NB4 (cell line): ENCODE results near the gene GRIN3B.

Experiments
- MAX ChIP-seq: IDR thresholded peaks from 2 replicates; pipeline ENCODE4 v1.6.1; 2011; ENCODE audit warnings: low read depth, low read length
- POLR2A ChIP-seq: IDR thresholded peaks from 2 replicates; pipeline ENCODE4 v1.6.1; 2011; ENCODE audit warnings: mild to moderate bottlenecking; ENCODE audit not compliant: insufficient read length; ENCODE audit errors: extremely low read depth
- TF ChIP-seq, protein P1 (sequence below): IDR thresholded peaks from one replicate; pipeline ENCODE4 v1.5.1; 2012; ENCODE audit warnings: low read depth, low read length

GRCh38 chr19:971795-972194, 28.4 kb upstream of the GRIN3B start:
- TF ChIP-seq, protein P1, sequence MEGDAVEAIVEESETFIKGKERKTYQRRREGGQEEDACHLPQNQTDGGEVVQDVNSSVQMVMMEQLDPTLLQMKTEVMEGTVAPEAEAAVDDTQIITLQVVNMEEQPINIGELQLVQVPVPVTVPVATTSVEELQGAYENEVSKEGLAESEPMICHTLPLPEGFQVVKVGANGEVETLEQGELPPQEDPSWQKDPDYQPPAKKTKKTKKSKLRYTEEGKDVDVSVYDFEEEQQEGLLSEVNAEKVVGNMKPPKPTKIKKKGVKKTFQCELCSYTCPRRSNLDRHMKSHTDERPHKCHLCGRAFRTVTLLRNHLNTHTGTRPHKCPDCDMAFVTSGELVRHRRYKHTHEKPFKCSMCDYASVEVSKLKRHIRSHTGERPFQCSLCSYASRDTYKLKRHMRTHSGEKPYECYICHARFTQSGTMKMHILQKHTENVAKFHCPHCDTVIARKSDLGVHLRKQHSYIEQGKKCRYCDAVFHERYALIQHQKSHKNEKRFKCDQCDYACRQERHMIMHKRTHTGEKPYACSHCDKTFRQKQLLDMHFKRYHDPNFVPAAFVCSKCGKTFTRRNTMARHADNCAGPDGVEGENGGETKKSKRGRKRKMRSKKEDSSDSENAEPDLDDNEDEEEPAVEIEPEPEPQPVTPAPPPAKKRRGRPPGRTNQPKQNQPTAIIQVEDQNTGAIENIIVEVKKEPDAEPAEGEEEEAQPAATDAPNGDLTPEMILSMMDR: no peak
- TF ChIP-seq POLR2A (no peak), MAX (no peak)
